BJ (cell line): Measurements from ENCODE around the gene PCDH9. TPM values are rescaled to one million over a fixed set of nuclear protein-coding genes. Genes with fewer than 3 reads are reported as not detected.
A peak's percentile ranks its signal among the peaks of the same experiment; 100 is the strongest.

ENCODE experiments used
- CTCF ChIA-PET: fragments of 350-600 bp; formaldehyde crosslinking; extraction: SDS; loops from one replicate; lab custom pipeline; 2021; ENCODE audit warnings: antibody characterized with exemption, inconsistent platforms; lab: Yijun Ruan, JAX
- POLR2A ChIA-PET: fragments of 300-600 bp; sonication (Branson Sonifier 250); formaldehyde crosslinking; extraction: SDS; loops from one replicate; lab custom pipeline; 2021; ENCODE audit warnings: antibody characterized with exemption; lab: Charles Lee
- DNase-seq: peaks from one replicate; pipeline ENCODE4 v3.0.0-alpha.2; 2011; ENCODE audit warnings: low read depth
- H3K27me3 ChIP-seq: 2 replicates; pipeline ENCODE4 v1.6.0; 2011; ENCODE audit warnings: low read length; ENCODE audit not compliant: control insufficient read depth, insufficient read depth
- H3K36me3 ChIP-seq: 2 replicates; pipeline ENCODE4 v1.5.1; 2011; ENCODE audit warnings: low read length; ENCODE audit not compliant: control insufficient read depth, insufficient read depth
- H3K4me3 ChIP-seq: 2 replicates; pipeline ENCODE4 v1.5.1; 2011; ENCODE audit warnings: low read depth, mild to moderate bottlenecking, control low read depth, low read length
- CTCF ChIP-seq: IDR thresholded peaks from 2 replicates; pipeline ENCODE4 v1.5.1; 2011; ENCODE audit warnings: low read depth, mild to moderate bottlenecking, control low read depth, inconsistent platforms, low read length, moderate library complexity; ENCODE audit not compliant: insufficient read depth
- polyA plus RNA-seq: library from polyadenylated mRNA; depleted of rRNA; stranded (reverse); fragments of >200 nt; gene quantifications from 2 replicates; pipeline ENCODE4 v1.2.3, GENCODE V29; 2011

The PCDH9 gene
- polyA plus RNA-seq, 1 experiment, result 2.3 TPM

GRCh38 chr13:66700117-66700601 lies 530.0 kb downstream of the PCDH9 start:
- TF ChIP-seq CTCF, result no peak
- Histone ChIP-seq H3K27me3 (no peaks in the 10 kb centered on the region), H3K4me3 (no peak overlapping the region), H3K36me3 (no peaks in the 10 kb centered on the region)
- ChIA-PET CTCF (interaction anchor here (1.3 kb wide), 1 partner anchor 82 kb away, joined by 4 read pairs; no protein-coding TSS in a partner anchor), POLR2A (no interaction called here)
- DNase-seq, result no peak

GRCh38 chr13:66693656-66694055 lies 536.5 kb downstream of the PCDH9 start:
- no peaks in the 10 kb centered on the region for H3K36me3 ChIP-seq
- H3K4me3 ChIP-seq, result no peak overlapping the region
- DNase-seq, result no peak
- no peaks in the 10 kb centered on the region for H3K27me3 ChIP-seq
- ChIA-PET POLR2A (no interaction called here), CTCF (interaction anchor here (0.6 kb wide), 1 partner anchor 769 kb away, joined by 3 read pairs; no protein-coding TSS in a partner anchor)
- TF ChIP-seq CTCF, result no peak

GRCh38 chr13:66691149-66691548 lies 539.0 kb downstream of the PCDH9 start:
- ChIA-PET CTCF (interaction anchor here (1.1 to 1.7 kb wide), 2 partner anchors 8 to 12 kb away, joined by 3 to 4 read pairs; no protein-coding TSS in a partner anchor), POLR2A (no interaction called here)
- H3K4me3 ChIP-seq, result no peak overlapping the region
- H3K27me3 ChIP-seq, result no peaks in the 10 kb centered on the region
- DNase-seq, result no peak
- no peak for TF ChIP-seq CTCF
- no peaks in the 10 kb centered on the region for H3K36me3 ChIP-seq

- CTCF ChIA-PET, result interaction anchor here (0.7 to 1.2 kb wide), 4 partner anchors 9 to 220 kb away, joined by 3 to 5 read pairs (median 3); no protein-coding TSS in a partner anchor
- no peaks in the 10 kb centered on the region for H3K27me3 ChIP-seq
- no peak for DNase-seq
- POLR2A ChIA-PET, result no interaction called here
- TF ChIP-seq CTCF, result peak; percentile 22; the same call in 1 of the 2 replicates
- no peak overlapping the region for H3K4me3 ChIP-seq
- no peaks in the 10 kb centered on the region for H3K36me3 ChIP-seq
Measured at GRCh38 chr13:66689628-66690027, 540.5 kb downstream of the PCDH9 start.

GRCh38 chr13:66689037-66689619 lies 541.0 kb downstream of the PCDH9 start:
- CTCF ChIA-PET, result interaction anchor here (0.9 to 1.2 kb wide), 2 partner anchors 9 to 32 kb away, joined by 3 to 5 read pairs; no protein-coding TSS in a partner anchor
- DNase-seq, result no peak
- no peaks in the 10 kb centered on the region for H3K27me3 ChIP-seq
- POLR2A ChIA-PET, result no interaction called here
- TF ChIP-seq CTCF, result peak; percentile 17; the same call in 1 of the 2 replicates
- no peak overlapping the region for H3K4me3 ChIP-seq
- H3K36me3 ChIP-seq, result no peaks in the 10 kb centered on the region
